IMR-90 (cell line): ENCODE results near the gene RUNX1. TPM values are rescaled to one million over a fixed set of nuclear protein-coding genes. Genes with fewer than 3 reads are reported as not detected.
A peak's percentile ranks its signal among the peaks of the same experiment; 100 is the strongest.

Source experiments
- ATAC-seq: fragments of 200-7000 bp; cut with Tn5 transposase; 2 replicates; pipeline ENCODE4 v1.9.1; 2020; ENCODE audit warnings: low read depth, mild to moderate bottlenecking, moderate library complexity
- BruUV-seq: library from RNA; stranded (reverse); fragments of 400-500 nt; replicated peaks from 2 replicates; lab custom pipeline; 2021; lab: Mats Ljungman, UMichigan
- CTCF ChIA-PET: fragments of 300-600 bp; formaldehyde crosslinking; extraction: SDS; loops from one replicate; lab custom pipeline; 2021; ENCODE audit warnings: antibody characterized with exemption; lab: Yijun Ruan, JAX
- POLR2A ChIA-PET: fragments of 300-600 bp; sonication (Branson Sonifier 250); formaldehyde crosslinking; loops from one replicate; lab custom pipeline; 2022; ENCODE audit warnings: antibody characterized with exemption; ENCODE audit not compliant: unreplicated experiment; lab: Charles Lee
- DNase-seq: peaks from one replicate; pipeline ENCODE4 v3.0.0; 2013
- H2AFZ ChIP-seq: replicated peaks from 2 replicates; pipeline ENCODE3; 2013; ENCODE audit warnings: low read length, mild to moderate bottlenecking; ENCODE audit not compliant: poor library complexity
- H2AK5ac ChIP-seq: 2 replicates; pipeline ENCODE4 v1.6.1; 2013; ENCODE audit warnings: low read depth, low read length, inconsistent platforms
- H2AK9ac ChIP-seq: replicated peaks from 2 replicates; pipeline ENCODE3; 2013; ENCODE audit warnings: mild to moderate bottlenecking, low read depth, low read length, moderate library complexity; ENCODE audit not compliant: poor library complexity
- H2BK120ac ChIP-seq: 2 replicates; pipeline ENCODE4 v1.6.1; 2013; ENCODE audit warnings: low read depth, low read length, inconsistent platforms
- H2BK15ac ChIP-seq: 3 replicates; pipeline ENCODE4 v1.6.1; 2013; ENCODE audit warnings: low read depth, low read length, inconsistent platforms
- H2BK20ac ChIP-seq: 2 replicates; pipeline ENCODE4 v1.6.1; 2013; ENCODE audit warnings: low read depth, mild to moderate bottlenecking, inconsistent platforms, low read length, moderate library complexity
- H2BK5ac ChIP-seq: 2 replicates; pipeline ENCODE4 v1.6.1; 2013; ENCODE audit warnings: mild to moderate bottlenecking, low read depth, low read length, inconsistent platforms; ENCODE audit not compliant: poor library complexity, severe bottlenecking
- H3K14ac ChIP-seq: replicated peaks from 2 replicates; pipeline ENCODE4 v1.6.1; 2013; ENCODE audit warnings: low read depth, low read length, inconsistent platforms
- H3K18ac ChIP-seq: 2 replicates; pipeline ENCODE4 v1.6.1; 2013; ENCODE audit warnings: low read depth, low read length, control low read depth
- H3K23ac ChIP-seq: 2 replicates; pipeline ENCODE4 v1.6.1; 2013; ENCODE audit warnings: low read depth, low read length, inconsistent platforms
- H3K27ac ChIP-seq: 2 replicates; pipeline ENCODE4 v1.5.1; 2013; ENCODE audit warnings: mild to moderate bottlenecking, control low read depth, low read length; ENCODE audit not compliant: insufficient read depth
- H3K27me3 ChIP-seq: 2 replicates; pipeline ENCODE4 v1.6.1; 2013; ENCODE audit warnings: low read length; ENCODE audit not compliant: control insufficient read depth, insufficient read depth
- H3K36me3 ChIP-seq: 2 replicates; pipeline ENCODE4 v1.6.1; 2013; ENCODE audit warnings: low read length, mixed read lengths; ENCODE audit not compliant: control insufficient read depth, insufficient read depth
- H3K4ac ChIP-seq: 2 replicates; pipeline ENCODE4 v1.6.1; 2013; ENCODE audit warnings: low read depth, low read length, inconsistent platforms
- H3K4me1 ChIP-seq: 2 replicates; pipeline ENCODE4 v1.6.1; 2013; ENCODE audit warnings: low read length, mixed read lengths; ENCODE audit not compliant: control insufficient read depth, insufficient read depth
- H3K4me2 ChIP-seq: 2 replicates; pipeline ENCODE4 v1.6.1; 2013; ENCODE audit warnings: low read depth, mild to moderate bottlenecking, control low read depth, low read length, moderate library complexity
- H3K4me3 ChIP-seq: 2 replicates; pipeline ENCODE4 v1.5.1; 2013; ENCODE audit warnings: low read depth, mild to moderate bottlenecking, control low read depth, low read length, moderate library complexity; ENCODE audit not compliant: insufficient read depth
- H3K56ac ChIP-seq: 2 replicates; pipeline ENCODE4 v1.6.1; 2013; ENCODE audit warnings: low read length, inconsistent platforms; ENCODE audit not compliant: insufficient read depth; ENCODE audit errors: extremely low read depth
- H3K79me1 ChIP-seq, 2 experiments: 2 replicates each; pipeline ENCODE4 v1.6.1; 2013; ENCODE audit warnings: low read length in 2 of 2, inconsistent platforms in 1 of 2, low read depth in 1 of 2
- H3K9ac ChIP-seq: 2 replicates; pipeline ENCODE4 v1.6.1; 2013; ENCODE audit warnings: low read depth, low read length, control low read depth
- H3K9me1 ChIP-seq: 2 replicates; pipeline ENCODE4 v1.6.1; 2013; ENCODE audit warnings: low read length, inconsistent platforms; ENCODE audit not compliant: insufficient read depth
- H3K9me3 ChIP-seq: 2 replicates; pipeline ENCODE4 v1.6.1; 2013; ENCODE audit warnings: low read length; ENCODE audit not compliant: control insufficient read depth, insufficient read depth
- H4K20me1 ChIP-seq: 2 replicates; pipeline ENCODE4 v1.6.1; 2013; ENCODE audit warnings: low read length, inconsistent platforms; ENCODE audit not compliant: insufficient read depth
- H4K5ac ChIP-seq: 2 replicates; pipeline ENCODE4 v1.6.1; 2013; ENCODE audit warnings: mild to moderate bottlenecking, low read depth, low read length, control low read depth
- H4K8ac ChIP-seq, 2 experiments: 2 replicates each; pipeline ENCODE4 v1.6.1; 2013; ENCODE audit warnings: low read depth in 2 of 2, low read length in 2 of 2, control low read depth in 1 of 2, inconsistent platforms in 1 of 2
- H4K91ac ChIP-seq: 2 replicates; pipeline ENCODE4 v1.6.1; 2013; ENCODE audit warnings: low read depth, low read length, inconsistent platforms; ENCODE audit not compliant: insufficient read depth
- CEBPB ChIP-seq: IDR thresholded peaks from 2 replicates; pipeline ENCODE4 v1.6.1; 2012; ENCODE audit warnings: low read depth, low read length, improper control_type of control experiment
- CHD1 ChIP-seq: IDR thresholded peaks from 2 replicates; pipeline ENCODE4 v1.6.1; 2012; ENCODE audit warnings: low read depth, low read length, improper control_type of control experiment
- POLR2A ChIP-seq: IDR thresholded peaks from 2 replicates; pipeline ENCODE4 v1.6.1; 2012; ENCODE audit warnings: mild to moderate bottlenecking, low read depth, low read length
- WGBS, 2 experiments: methylation state at CpG; one replicate each; pipeline versions ENCODE4 v1.1.5 to v1.1.7; 2013; ENCODE audit warnings: missing lambda C conversion rate in 2 of 2; ENCODE audit not compliant: insufficient read length in 1 of 2; ENCODE audit errors: extremely low coverage in 2 of 2; 5-methylcytosine and 5-hydroxymethylcytosine counted together
- dilution Hi-C: fragments of 300-500 bp; cut with HindIII; formaldehyde crosslinking; loops from one replicate; pipeline ENCODE4 v1.14.3; 2018; ENCODE audit warnings: low sequenced_read_pairs; ENCODE audit not compliant: unreplicated experiment
- in situ Hi-C: fragments of 300-500 bp; cut with MboI; formaldehyde crosslinking; loops from 3 replicates; pipeline ENCODE4 v1.14.3; 2019; ENCODE audit warnings: low sequenced_read_pairs, inconsistent platforms, mixed read lengths
- intact Hi-C: fragments of 100-400 bp; cut with micrococcal nuclease; formaldehyde crosslinking; loops from 2 replicates; pipeline ENCODE4 v1.10.0; 2022
- polyA plus RNA-seq, 3 experiments: library from polyadenylated mRNA; depleted of rRNA; stranded (reverse); fragments of >200 nt; gene quantifications; 2 replicates each; pipeline ENCODE4 v1.2.3, GENCODE V29; 2012; ENCODE audit warnings: low replicate concordance in 1 of 3
- total RNA-seq: library from RNA; depleted of rRNA; stranded (reverse); fragments of >200 nt; gene quantifications from 2 replicates; pipeline ENCODE4 v1.2.3, GENCODE V29; 2012

Gene RUNX1
- total and polyA plus RNA-seq, 2 of the 4 experiments (the other 2 are of a cell fraction), result 34.5 to 56.5 TPM

DNA sequence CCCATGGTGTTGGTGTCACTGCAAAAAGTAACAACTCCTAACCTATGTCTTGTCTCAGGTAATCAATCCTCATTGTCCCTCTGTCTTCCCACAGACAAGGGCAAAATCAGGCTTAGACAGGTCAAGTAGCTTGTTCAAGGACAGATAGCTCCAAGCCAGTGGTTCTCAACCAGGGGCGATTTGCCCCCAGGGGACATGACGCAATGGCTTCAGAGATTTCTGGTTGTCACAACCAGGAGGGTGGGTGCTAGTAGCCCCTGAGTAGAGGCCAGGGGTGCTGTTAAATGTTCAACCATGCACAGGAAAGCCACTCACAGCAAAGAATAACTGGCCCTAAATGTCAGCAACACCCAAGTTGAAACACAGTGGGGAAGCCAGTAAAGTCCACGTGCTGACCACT lies 178.9 kb downstream of the RUNX1 start:
- dilution Hi-C loops (no loop called here), intact Hi-C loops (no loop called here), in situ Hi-C loops (no loop called here)
- H2BK120ac ChIP-seq, result no peak overlapping the region
- H4K20me1 ChIP-seq, result peaks cover 100% of the 10 kb centered on the region
- no peak overlapping the region for H3K9ac ChIP-seq
- no peak overlapping the region for H3K56ac ChIP-seq
- peaks cover 74% of the 10 kb centered on the region for H3K36me3 ChIP-seq
- H3K9me1 ChIP-seq, result peaks cover 52% of the 10 kb centered on the region
- H3K4ac ChIP-seq, result no peak overlapping the region
- H3K27me3 ChIP-seq, result no peaks in the 10 kb centered on the region
- peaks cover 32% of the 10 kb centered on the region for H3K4me1 ChIP-seq
- no peak for ATAC-seq
- no peak overlapping the region for H2AK9ac ChIP-seq
- 83% methylated on average over 1 of the region's 3 CpGs; no CpG with 5 or more reads in 1 of the 2 experiments for WGBS, 2 experiments
- H2AFZ ChIP-seq, result no peak overlapping the region
- no peak overlapping the region for H2AK5ac ChIP-seq
- DNase-seq, result no peak
- H3K9me3 ChIP-seq, result no peaks in the 10 kb centered on the region
- H3K23ac ChIP-seq, result peak overlapping the region; percentile 67
- peak overlapping the region; percentile 2; the same call in 1 of the 2 replicates for H3K27ac ChIP-seq
- H2BK5ac ChIP-seq, result peak overlapping the region; percentile 12
- POLR2A ChIA-PET, result interaction anchor here (0.6 to 0.7 kb wide), 2 partner anchors 11 to 178 kb away, joined by 3 to 4 read pairs; no protein-coding TSS in a partner anchor
- H3K14ac ChIP-seq, result no peak overlapping the region; the same call in 1 of the 2 replicates
- no peak overlapping the region; the same call in 1 of the 2 replicates for H4K5ac ChIP-seq
- H2BK15ac ChIP-seq, result no peak overlapping the region
- TF ChIP-seq CEBPB (0 out of 2 replicates have a peak, but pooled peaks have one; percentile 23), CHD1 (no peak), POLR2A (peak; percentile 29)
- H3K4me3 ChIP-seq, result no peak overlapping the region
- H3K4me2 ChIP-seq, result no peak overlapping the region; the same call in 1 of the 2 replicates
- H3K18ac ChIP-seq, result 0 out of 2 replicates have a peak overlapping the region, but pooled peaks have one; percentile 26
- peak overlapping the region; percentile 11; the same call in 1 of the 2 replicates for H4K91ac ChIP-seq
- H4K8ac ChIP-seq, result peak overlapping the region in 1 of 2 experiments; percentile 15; a peak in 2 of 4 replicates
- CTCF ChIA-PET, result interaction anchor here (1.1 kb wide), 1 partner anchor 9 kb away, joined by 3 read pairs; no protein-coding TSS in a partner anchor
- no peak overlapping the region for H2BK20ac ChIP-seq
- BruUV-seq, result no TSS peak
- peaks cover 8 to 90% of the 10 kb centered on the region in 2 experiments; a peak in 3 of 4 replicates for H3K79me1 ChIP-seq
